ENCODE results near the gene PPP4R3B. TPM values are rescaled to one million over a fixed set of nuclear protein-coding genes. Genes with fewer than 3 reads are reported as not detected.

Gene PPP4R3B
- total and polyA plus RNA-seq, 2 experiments from 2014 or later: 25.6 to 56.6 TPM

DNA sequence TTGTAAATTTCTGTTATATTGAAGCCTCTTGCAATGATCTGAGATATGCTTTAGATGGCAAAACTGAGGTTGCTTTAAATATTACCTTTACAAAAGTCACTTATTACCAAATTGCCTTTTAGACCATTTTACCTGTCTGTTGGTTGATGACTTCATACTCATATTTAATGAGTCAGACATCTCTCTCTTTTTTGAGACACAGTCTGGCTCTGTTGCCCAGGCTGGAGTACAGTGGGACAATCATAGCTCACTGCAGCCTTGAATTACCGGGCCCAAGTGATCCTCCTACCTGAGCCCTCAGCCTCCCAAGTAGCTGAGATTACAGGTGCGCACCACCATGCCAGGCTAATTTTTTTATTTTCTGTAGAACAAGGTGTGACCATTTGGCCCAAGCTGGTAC, 11.5 kb upstream of the PPP4R3B start:
- Histone ChIP-seq H3K79me2 (replicated peaks; ENCODE audit: insufficient read depth) (peaks cover 5% of the 10 kb centered on the region), H3K27me3 (ENCODE audit: insufficient read depth) (no peaks in the 10 kb centered on the region), H3K4me1 (ENCODE audit: insufficient read depth) (no peaks in the 10 kb centered on the region), H4K20me1 (replicated peaks; ENCODE audit: insufficient read depth) (peaks cover 8% of the 10 kb centered on the region; the same call in 1 of the 2 replicates), H3F3A (replicated peaks; ENCODE audit: low read depth) (no peaks in the 10 kb centered on the region), H3K4me3 (no peak overlapping the region), H3K9me2 (ENCODE audit: insufficient read depth) (no peaks in the 10 kb centered on the region), H2AFZ (no peak overlapping the region), H3K27ac (ENCODE audit: low read depth) (no peak overlapping the region), H3K4me2 (no peak overlapping the region), H3K36me3 (ENCODE audit: insufficient read depth) (peaks cover 7% of the 10 kb centered on the region)
- ATAC-seq (no peak), DNase-seq (ENCODE audit: low spot score) (no peak)
- TF ChIP-seq CREB1 (CRISPR knock-in tag; IDR thresholded peaks at IDR 0.05; ENCODE audit: low read depth) (no peak), POLR2AphosphoS5 (IDR thresholded peaks at IDR 0.05; ENCODE audit: low read depth) (no peak), ZNF331 (CRISPR knock-in tag; IDR thresholded peaks at IDR 0.05; ENCODE audit: low read depth) (no peak), JUNB (IDR thresholded peaks at IDR 0.05; ENCODE audit: unreplicated experiment) (no peak), EZH2 (IDR thresholded peaks at IDR 0.05; ENCODE audit: low read depth, unreplicated experiment) (no peak), STAT1 (IDR thresholded peaks at IDR 0.05; ENCODE audit: unreplicated experiment) (no peak), NANOG (IDR thresholded peaks at IDR 0.05; ENCODE audit: borderline replicate concordance) (no peak), ZNF114 (CRISPR knock-in tag; IDR thresholded peaks at IDR 0.05) (no peak)
- TF ChIP-seq, protein P1, sequence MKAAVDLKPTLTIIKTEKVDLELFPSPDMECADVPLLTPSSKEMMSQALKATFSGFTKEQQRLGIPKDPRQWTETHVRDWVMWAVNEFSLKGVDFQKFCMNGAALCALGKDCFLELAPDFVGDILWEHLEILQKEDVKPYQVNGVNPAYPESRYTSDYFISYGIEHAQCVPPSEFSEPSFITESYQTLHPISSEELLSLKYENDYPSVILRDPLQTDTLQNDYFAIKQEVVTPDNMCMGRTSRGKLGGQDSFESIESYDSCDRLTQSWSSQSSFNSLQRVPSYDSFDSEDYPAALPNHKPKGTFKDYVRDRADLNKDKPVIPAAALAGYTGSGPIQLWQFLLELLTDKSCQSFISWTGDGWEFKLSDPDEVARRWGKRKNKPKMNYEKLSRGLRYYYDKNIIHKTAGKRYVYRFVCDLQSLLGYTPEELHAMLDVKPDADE (IDR thresholded peaks at IDR 0.05): no peak
- TF ChIP-seq, protein P2, sequence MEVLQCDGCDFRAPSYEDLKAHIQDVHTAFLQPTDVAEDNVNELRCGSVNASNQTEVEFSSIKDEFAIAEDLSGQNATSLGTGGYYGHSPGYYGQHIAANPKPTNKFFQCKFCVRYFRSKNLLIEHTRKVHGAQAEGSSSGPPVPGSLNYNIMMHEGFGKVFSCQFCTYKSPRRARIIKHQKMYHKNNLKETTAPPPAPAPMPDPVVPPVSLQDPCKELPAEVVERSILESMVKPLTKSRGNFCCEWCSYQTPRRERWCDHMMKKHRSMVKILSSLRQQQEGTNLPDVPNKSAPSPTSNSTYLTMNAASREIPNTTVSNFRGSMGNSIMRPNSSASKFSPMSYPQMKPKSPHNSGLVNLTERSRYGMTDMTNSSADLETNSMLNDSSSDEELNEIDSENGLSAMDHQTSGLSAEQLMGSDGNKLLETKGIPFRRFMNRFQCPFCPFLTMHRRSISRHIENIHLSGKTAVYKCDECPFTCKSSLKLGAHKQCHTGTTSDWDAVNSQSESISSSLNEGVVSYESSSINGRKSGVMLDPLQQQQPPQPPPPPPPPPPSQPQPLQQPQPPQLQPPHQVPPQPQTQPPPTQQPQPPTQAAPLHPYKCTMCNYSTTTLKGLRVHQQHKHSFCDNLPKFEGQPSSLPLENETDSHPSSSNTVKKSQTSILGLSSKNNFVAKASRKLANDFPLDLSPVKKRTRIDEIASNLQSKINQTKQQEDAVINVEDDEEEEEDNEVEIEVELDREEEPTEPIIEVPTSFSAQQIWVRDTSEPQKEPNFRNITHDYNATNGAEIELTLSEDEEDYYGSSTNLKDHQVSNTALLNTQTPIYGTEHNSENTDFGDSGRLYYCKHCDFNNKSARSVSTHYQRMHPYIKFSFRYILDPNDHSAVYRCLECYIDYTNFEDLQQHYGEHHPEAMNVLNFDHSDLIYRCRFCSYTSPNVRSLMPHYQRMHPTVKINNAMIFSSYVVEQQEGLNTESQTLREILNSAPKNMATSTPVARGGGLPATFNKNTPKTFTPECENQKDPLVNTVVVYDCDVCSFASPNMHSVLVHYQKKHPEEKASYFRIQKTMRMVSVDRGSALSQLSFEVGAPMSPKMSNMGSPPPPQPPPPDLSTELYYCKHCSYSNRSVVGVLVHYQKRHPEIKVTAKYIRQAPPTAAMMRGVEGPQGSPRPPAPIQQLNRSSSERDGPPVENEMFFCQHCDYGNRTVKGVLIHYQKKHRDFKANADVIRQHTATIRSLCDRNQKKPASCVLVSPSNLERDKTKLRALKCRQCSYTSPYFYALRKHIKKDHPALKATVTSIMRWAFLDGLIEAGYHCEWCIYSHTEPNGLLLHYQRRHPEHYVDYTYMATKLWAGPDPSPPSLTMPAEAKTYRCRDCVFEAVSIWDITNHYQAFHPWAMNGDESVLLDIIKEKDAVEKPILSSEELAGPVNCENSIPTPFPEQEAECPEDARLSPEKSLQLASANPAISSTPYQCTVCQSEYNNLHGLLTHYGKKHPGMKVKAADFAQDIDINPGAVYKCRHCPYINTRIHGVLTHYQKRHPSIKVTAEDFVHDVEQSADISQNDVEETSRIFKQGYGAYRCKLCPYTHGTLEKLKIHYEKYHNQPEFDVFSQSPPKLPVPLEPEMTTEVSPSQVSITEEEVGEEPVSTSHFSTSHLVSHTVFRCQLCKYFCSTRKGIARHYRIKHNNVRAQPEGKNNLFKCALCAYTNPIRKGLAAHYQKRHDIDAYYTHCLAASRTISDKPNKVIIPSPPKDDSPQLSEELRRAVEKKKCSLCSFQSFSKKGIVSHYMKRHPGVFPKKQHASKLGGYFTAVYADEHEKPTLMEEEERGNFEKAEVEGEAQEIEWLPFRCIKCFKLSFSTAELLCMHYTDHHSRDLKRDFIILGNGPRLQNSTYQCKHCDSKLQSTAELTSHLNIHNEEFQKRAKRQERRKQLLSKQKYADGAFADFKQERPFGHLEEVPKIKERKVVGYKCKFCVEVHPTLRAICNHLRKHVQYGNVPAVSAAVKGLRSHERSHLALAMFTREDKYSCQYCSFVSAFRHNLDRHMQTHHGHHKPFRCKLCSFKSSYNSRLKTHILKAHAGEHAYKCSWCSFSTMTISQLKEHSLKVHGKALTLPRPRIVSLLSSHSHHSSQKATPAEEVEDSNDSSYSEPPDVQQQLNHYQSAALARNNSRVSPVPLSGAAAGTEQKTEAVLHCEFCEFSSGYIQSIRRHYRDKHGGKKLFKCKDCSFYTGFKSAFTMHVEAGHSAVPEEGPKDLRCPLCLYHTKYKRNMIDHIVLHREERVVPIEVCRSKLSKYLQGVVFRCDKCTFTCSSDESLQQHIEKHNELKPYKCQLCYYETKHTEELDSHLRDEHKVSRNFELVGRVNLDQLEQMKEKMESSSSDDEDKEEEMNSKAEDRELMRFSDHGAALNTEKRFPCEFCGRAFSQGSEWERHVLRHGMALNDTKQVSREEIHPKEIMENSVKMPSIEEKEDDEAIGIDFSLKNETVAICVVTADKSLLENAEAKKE (CRISPR knock-in tag; IDR thresholded peaks at IDR 0.05): no peak
- TF ChIP-seq, protein P3, sequence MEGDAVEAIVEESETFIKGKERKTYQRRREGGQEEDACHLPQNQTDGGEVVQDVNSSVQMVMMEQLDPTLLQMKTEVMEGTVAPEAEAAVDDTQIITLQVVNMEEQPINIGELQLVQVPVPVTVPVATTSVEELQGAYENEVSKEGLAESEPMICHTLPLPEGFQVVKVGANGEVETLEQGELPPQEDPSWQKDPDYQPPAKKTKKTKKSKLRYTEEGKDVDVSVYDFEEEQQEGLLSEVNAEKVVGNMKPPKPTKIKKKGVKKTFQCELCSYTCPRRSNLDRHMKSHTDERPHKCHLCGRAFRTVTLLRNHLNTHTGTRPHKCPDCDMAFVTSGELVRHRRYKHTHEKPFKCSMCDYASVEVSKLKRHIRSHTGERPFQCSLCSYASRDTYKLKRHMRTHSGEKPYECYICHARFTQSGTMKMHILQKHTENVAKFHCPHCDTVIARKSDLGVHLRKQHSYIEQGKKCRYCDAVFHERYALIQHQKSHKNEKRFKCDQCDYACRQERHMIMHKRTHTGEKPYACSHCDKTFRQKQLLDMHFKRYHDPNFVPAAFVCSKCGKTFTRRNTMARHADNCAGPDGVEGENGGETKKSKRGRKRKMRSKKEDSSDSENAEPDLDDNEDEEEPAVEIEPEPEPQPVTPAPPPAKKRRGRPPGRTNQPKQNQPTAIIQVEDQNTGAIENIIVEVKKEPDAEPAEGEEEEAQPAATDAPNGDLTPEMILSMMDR (conservative IDR thresholded peaks at IDR 0.05; ENCODE audit: low read depth in 2 of 2): no peak
- TF ChIP-seq, protein P4, sequence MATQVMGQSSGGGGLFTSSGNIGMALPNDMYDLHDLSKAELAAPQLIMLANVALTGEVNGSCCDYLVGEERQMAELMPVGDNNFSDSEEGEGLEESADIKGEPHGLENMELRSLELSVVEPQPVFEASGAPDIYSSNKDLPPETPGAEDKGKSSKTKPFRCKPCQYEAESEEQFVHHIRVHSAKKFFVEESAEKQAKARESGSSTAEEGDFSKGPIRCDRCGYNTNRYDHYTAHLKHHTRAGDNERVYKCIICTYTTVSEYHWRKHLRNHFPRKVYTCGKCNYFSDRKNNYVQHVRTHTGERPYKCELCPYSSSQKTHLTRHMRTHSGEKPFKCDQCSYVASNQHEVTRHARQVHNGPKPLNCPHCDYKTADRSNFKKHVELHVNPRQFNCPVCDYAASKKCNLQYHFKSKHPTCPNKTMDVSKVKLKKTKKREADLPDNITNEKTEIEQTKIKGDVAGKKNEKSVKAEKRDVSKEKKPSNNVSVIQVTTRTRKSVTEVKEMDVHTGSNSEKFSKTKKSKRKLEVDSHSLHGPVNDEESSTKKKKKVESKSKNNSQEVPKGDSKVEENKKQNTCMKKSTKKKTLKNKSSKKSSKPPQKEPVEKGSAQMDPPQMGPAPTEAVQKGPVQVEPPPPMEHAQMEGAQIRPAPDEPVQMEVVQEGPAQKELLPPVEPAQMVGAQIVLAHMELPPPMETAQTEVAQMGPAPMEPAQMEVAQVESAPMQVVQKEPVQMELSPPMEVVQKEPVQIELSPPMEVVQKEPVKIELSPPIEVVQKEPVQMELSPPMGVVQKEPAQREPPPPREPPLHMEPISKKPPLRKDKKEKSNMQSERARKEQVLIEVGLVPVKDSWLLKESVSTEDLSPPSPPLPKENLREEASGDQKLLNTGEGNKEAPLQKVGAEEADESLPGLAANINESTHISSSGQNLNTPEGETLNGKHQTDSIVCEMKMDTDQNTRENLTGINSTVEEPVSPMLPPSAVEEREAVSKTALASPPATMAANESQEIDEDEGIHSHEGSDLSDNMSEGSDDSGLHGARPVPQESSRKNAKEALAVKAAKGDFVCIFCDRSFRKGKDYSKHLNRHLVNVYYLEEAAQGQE (IDR thresholded peaks at IDR 0.05; ENCODE audit: unreplicated experiment): no peak
- Mint-ChIP-seq H3K4me1 (no peaks in the 10 kb centered on the region), H3K27me3 (ENCODE audit: insufficient read depth, low read depth, poor library complexity) (peaks cover 2% of the 10 kb centered on the region), H3K36me3 (ENCODE audit: low read depth) (peaks cover 12% of the 10 kb centered on the region), H3K4me3 (no peak overlapping the region), H3K9me3 (no peaks in the 10 kb centered on the region; the same call in 2 of the 3 replicates), H3K27ac (no peak overlapping the region)

Measured in GM23338 (cell line).